ENCODE data around the gene ZNF324. TPM values are rescaled to one million over a fixed set of nuclear protein-coding genes. Genes with fewer than 3 reads are reported as not detected.

ZNF324 gene
- total and polyA plus RNA-seq, 9 of the 15 experiments (the other 6 are each of a cell fraction or from before 2014, with no cell fraction given): 0.92 to 16.4 (median 5.3) TPM

DNA sequence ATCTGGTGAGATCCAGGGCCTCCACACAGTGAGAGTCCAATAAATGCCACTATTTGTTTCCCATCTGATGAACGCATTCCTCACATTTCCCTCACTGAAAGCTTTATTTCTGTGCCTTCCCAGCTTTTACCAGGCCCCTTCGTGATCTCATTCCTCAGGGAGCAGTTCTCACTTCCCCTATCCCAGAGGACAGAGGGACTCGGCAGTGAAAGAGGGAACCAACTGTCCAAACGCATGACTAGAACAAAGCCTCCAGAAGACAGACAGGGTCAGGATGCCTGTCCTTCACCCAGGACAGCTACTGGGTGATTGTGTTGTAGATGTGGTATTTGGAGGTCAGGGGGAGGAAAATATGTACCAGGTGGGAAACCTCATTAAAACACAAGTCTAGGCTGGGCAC lies 54.8 kb downstream of the ZNF324 start:
- TF ChIP-seq FOXA3 (CRISPR knock-in tag; conservative IDR thresholded peaks at IDR 0.05 in 1 of 2, IDR thresholded peaks at IDR 0.05 in 1 of 2): no peak
- WGBS (ENCODE audit: insufficient coverage, low coverage, missing lambda C conversion rate): 59% methylated on average over 4 of the region's 4 CpGs
- H3K27me3 ChIP-seq (ENCODE audit: control insufficient read depth in 2 of 2, insufficient read depth in 2 of 2, low read length in 2 of 2): no peaks in the 10 kb centered on the region
- no peak overlapping the region for H3K4me3 ChIP-seq
- H3K9ac ChIP-seq (ENCODE audit: insufficient read depth in 1 of 2, low read depth in 2 of 2, low read length in 2 of 2): no peak overlapping the region
- FAIRE-seq: no peak
- intact Hi-C loops (cut with micrococcal nuclease) (loop anchor here (2.0 kb wide), 1 partner anchor 53 kb away; no protein-coding TSS in a partner anchor), in situ Hi-C loops (cut with MboI) (no loop called here)
- H3K4me2 ChIP-seq (ENCODE audit: insufficient read depth, low read length): no peak overlapping the region
- H3K27ac ChIP-seq (ENCODE audit: extremely low read depth, low read depth, low read length): no peak overlapping the region
- ChIA-PET CTCF (ENCODE audit: low intra/inter-chr PET ratio) (no interaction called here), POLR2A (interaction anchor here (0.6 to 1.7 kb wide), 3 partner anchors 22 to 63 kb away, joined by 3 to 5 read pairs (median 3); partner anchors contain the start of genes CHMP2A and TRIM28)
- peaks cover 11% of the 10 kb centered on the region; the same call in 1 of the 3 replicates for H3K36me3 ChIP-seq (ENCODE audit: control insufficient read depth, insufficient read depth, low read length)
- no TSS peak for BruUV-seq (replicated peaks)
- peaks cover 9 to 39% of the 10 kb centered on the region in 2 experiments for H3K4me1 ChIP-seq (replicated peaks in 1 of 2; ENCODE audit: control insufficient read depth in 2 of 2, insufficient read depth in 2 of 2, low read length in 2 of 2)
- H2AFZ ChIP-seq (ENCODE audit: low read depth, low read length): no peak overlapping the region
- H3K9me3 ChIP-seq (replicated peaks; ENCODE audit: control insufficient read depth, insufficient read depth, low read depth, low read length): no peaks in the 10 kb centered on the region
- H4K20me1 ChIP-seq (replicated peaks; ENCODE audit: control insufficient read depth, insufficient read depth, low read length): no peaks in the 10 kb centered on the region
- ATAC-seq: no peak
- peaks cover 3% of the 10 kb centered on the region for H3K9me1 ChIP-seq (ENCODE audit: control insufficient read depth, insufficient read depth, low read length)
- no peak for DNase-seq (ENCODE audit: extremely low read depth in 1 of 4, low spot score in 3 of 4)
- H3K79me2 ChIP-seq (ENCODE audit: control insufficient read depth, insufficient read depth, low read length): peaks cover 35% of the 10 kb centered on the region

DNA sequence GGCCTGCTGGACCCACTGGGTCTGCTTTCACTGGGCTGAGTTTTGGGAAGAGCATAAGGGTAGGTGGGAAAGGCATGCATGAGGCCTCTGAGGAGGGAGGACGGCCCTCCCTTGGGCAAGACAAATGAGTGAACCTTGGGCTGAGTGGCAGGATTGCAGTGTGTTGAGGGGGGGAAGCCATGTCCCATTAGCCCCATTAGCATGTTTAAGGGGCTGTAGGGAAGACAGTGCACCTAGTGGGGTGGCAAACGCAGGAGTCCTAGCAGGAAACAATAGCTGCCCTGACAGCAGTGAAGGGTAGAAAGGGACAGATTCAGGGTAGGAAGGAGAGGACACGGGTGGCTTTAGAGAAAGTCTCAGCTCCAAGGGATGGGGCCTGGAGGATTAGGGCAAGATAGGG lies 55.8 kb downstream of the ZNF324 start:
- H3K4me3 ChIP-seq: no peak overlapping the region
- H3K9me1 ChIP-seq (ENCODE audit: control insufficient read depth, insufficient read depth, low read length): peaks cover 3% of the 10 kb centered on the region
- FAIRE-seq: no peak
- CTCF ChIA-PET (ENCODE audit: low intra/inter-chr PET ratio): interaction anchor here (1.3 kb wide), 1 partner anchor 57 kb away, joined by 4 read pairs; no protein-coding TSS in a partner anchor
- H3K4me2 ChIP-seq (ENCODE audit: insufficient read depth, low read length): no peak overlapping the region
- H2AFZ ChIP-seq (ENCODE audit: low read depth, low read length): peak overlapping the region; percentile 55
- WGBS (ENCODE audit: insufficient coverage, low coverage, missing lambda C conversion rate): 27% methylated on average over 3 of the region's 3 CpGs
- no peaks in the 10 kb centered on the region; the same call in 2 of the 3 replicates for H3K36me3 ChIP-seq (ENCODE audit: control insufficient read depth, insufficient read depth, low read length)
- ATAC-seq: no peak
- no peaks in the 10 kb centered on the region for H3K27me3 ChIP-seq (ENCODE audit: control insufficient read depth in 2 of 2, insufficient read depth in 2 of 2, low read length in 2 of 2)
- peaks cover 11 to 28% of the 10 kb centered on the region in 2 experiments for H3K4me1 ChIP-seq (replicated peaks in 1 of 2; ENCODE audit: control insufficient read depth in 2 of 2, insufficient read depth in 2 of 2, low read length in 2 of 2)
- BruUV-seq (replicated peaks): no TSS peak
- POLR2A ChIA-PET: no interaction called here
- H3K9me3 ChIP-seq (replicated peaks; ENCODE audit: control insufficient read depth, insufficient read depth, low read depth, low read length): no peaks in the 10 kb centered on the region
- intact Hi-C loops (cut with micrococcal nuclease): no loop called here
- H3K79me2 ChIP-seq (ENCODE audit: control insufficient read depth, insufficient read depth, low read length): peaks cover 26% of the 10 kb centered on the region
- H3K27ac ChIP-seq (ENCODE audit: extremely low read depth, low read depth, low read length): no peak overlapping the region
- in situ Hi-C loops (cut with MboI): no loop called here
- H3K9ac ChIP-seq (ENCODE audit: insufficient read depth in 1 of 2, low read depth in 2 of 2, low read length in 2 of 2): 0 out of 4 replicates have a peak overlapping the region, but pooled peaks of 1 of the 2 experiments have one; percentile 19
- no peaks in the 10 kb centered on the region for H4K20me1 ChIP-seq (replicated peaks; ENCODE audit: control insufficient read depth, insufficient read depth, low read length)
- DNase-seq (ENCODE audit: extremely low read depth in 1 of 4, low spot score in 3 of 4): no peak
- TF ChIP-seq, protein P1, sequence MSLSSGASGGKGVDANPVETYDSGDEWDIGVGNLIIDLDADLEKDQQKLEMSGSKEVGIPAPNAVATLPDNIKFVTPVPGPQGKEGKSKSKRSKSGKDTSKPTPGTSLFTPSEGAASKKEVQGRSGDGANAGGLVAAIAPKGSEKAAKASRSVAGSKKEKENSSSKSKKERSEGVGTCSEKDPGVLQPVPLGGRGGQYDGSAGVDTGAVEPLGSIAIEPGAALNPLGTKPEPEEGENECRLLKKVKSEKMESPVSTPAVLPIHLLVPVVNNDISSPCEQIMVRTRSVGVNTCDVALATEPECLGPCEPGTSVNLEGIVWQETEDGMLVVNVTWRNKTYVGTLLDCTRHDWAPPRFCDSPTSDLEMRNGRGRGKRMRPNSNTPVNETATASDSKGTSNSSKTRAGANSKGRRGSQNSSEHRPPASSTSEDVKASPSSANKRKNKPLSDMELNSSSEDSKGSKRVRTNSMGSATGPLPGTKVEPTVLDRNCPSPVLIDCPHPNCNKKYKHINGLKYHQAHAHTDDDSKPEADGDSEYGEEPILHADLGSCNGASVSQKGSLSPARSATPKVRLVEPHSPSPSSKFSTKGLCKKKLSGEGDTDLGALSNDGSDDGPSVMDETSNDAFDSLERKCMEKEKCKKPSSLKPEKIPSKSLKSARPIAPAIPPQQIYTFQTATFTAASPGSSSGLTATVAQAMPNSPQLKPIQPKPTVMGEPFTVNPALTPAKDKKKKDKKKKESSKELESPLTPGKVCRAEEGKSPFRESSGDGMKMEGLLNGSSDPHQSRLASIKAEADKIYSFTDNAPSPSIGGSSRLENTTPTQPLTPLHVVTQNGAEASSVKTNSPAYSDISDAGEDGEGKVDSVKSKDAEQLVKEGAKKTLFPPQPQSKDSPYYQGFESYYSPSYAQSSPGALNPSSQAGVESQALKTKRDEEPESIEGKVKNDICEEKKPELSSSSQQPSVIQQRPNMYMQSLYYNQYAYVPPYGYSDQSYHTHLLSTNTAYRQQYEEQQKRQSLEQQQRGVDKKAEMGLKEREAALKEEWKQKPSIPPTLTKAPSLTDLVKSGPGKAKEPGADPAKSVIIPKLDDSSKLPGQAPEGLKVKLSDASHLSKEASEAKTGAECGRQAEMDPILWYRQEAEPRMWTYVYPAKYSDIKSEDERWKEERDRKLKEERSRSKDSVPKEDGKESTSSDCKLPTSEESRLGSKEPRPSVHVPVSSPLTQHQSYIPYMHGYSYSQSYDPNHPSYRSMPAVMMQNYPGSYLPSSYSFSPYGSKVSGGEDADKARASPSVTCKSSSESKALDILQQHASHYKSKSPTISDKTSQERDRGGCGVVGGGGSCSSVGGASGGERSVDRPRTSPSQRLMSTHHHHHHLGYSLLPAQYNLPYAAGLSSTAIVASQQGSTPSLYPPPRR (CRISPR knock-in tag; IDR thresholded peaks at IDR 0.05; ENCODE audit: borderline replicate concordance): no peak
- TF ChIP-seq ZNF444 (CRISPR knock-in tag; IDR thresholded peaks at IDR 0.05): no peak
- TF ChIP-seq BHLHE40 (IDR thresholded peaks at IDR 0.05; ENCODE audit: low read length): no peak
- TF ChIP-seq, protein P2, sequence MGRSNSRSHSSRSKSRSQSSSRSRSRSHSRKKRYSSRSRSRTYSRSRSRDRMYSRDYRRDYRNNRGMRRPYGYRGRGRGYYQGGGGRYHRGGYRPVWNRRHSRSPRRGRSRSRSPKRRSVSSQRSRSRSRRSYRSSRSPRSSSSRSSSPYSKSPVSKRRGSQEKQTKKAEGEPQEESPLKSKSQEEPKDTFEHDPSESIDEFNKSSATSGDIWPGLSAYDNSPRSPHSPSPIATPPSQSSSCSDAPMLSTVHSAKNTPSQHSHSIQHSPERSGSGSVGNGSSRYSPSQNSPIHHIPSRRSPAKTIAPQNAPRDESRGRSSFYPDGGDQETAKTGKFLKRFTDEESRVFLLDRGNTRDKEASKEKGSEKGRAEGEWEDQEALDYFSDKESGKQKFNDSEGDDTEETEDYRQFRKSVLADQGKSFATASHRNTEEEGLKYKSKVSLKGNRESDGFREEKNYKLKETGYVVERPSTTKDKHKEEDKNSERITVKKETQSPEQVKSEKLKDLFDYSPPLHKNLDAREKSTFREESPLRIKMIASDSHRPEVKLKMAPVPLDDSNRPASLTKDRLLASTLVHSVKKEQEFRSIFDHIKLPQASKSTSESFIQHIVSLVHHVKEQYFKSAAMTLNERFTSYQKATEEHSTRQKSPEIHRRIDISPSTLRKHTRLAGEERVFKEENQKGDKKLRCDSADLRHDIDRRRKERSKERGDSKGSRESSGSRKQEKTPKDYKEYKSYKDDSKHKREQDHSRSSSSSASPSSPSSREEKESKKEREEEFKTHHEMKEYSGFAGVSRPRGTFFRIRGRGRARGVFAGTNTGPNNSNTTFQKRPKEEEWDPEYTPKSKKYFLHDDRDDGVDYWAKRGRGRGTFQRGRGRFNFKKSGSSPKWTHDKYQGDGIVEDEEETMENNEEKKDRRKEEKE (IDR thresholded peaks at IDR 0.05; ENCODE audit: borderline replicate concordance in 1 of 2, control insufficient read depth in 1 of 2, low read depth in 2 of 2, low read length in 1 of 2): no peak
- no peak for TF ChIP-seq IFI16 (CRISPR knock-in tag; IDR thresholded peaks at IDR 0.05)
- TF ChIP-seq ZNF354B (CRISPR knock-in tag; IDR thresholded peaks at IDR 0.05): no peak

Measured in K562 (cell line).